Fibroblast of mammary gland (primary cell): ENCODE measurements around the gene FAM25G.

ENCODE experiments used
- DNase-seq: peaks from one replicate; pipeline ENCODE4 v3.0.0-alpha.2; 2010; ENCODE audit warnings: low read depth
- H3K4me3 ChIP-seq: 2 replicates; pipeline ENCODE4 v1.5.1; 2011; ENCODE audit warnings: low read depth, mild to moderate bottlenecking, low read length, moderate library complexity; ENCODE audit not compliant: control insufficient read depth
- CTCF ChIP-seq: conservative IDR thresholded peaks from 2 replicates; pipeline ENCODE4 v1.5.1; 2011; ENCODE audit warnings: low read depth, low read length, inconsistent platforms; ENCODE audit not compliant: control insufficient read depth, insufficient read depth

Gene FAM25G

GRCh38 chr10:47447705-47448104, 43.8 kb downstream of the FAM25G start:
- TF ChIP-seq CTCF = no peak
- DNase-seq = no peak
- no peak overlapping the region for H3K4me3 ChIP-seq

GRCh38 chr10:47447209-47447608, 44.3 kb downstream of the FAM25G start:
- DNase-seq = no peak
- no peak overlapping the region for H3K4me3 ChIP-seq
- TF ChIP-seq CTCF = no peak

GRCh38 chr10:47445720-47446119, 45.8 kb downstream of the FAM25G start:
- no peak for DNase-seq
- no peak overlapping the region for H3K4me3 ChIP-seq
- TF ChIP-seq CTCF = no peak

GRCh38 chr10:47444047-47444446, 47.5 kb downstream of the FAM25G start:
- H3K4me3 ChIP-seq = no peak overlapping the region
- no peak for TF ChIP-seq CTCF
- DNase-seq = no peak

- no peak for DNase-seq
- no peak for TF ChIP-seq CTCF
- H3K4me3 ChIP-seq = no peak overlapping the region
Observed at GRCh38 chr10:47443145-47443544, 48.4 kb downstream of the FAM25G start.

- TF ChIP-seq CTCF = no peak
- no peak overlapping the region for H3K4me3 ChIP-seq
- no peak for DNase-seq
Observed at GRCh38 chr10:47442351-47442750, 49.1 kb downstream of the FAM25G start.

- TF ChIP-seq CTCF = no peak
- no peak for DNase-seq
- no peak overlapping the region for H3K4me3 ChIP-seq
Observed at GRCh38 chr10:47441938-47442337, 49.6 kb downstream of the FAM25G start.
